A549 (cell line): ENCODE data around the gene TCEAL5.

Source experiments
- CEBPB ChIP-seq, 2 experiments: fragments of >200 bp in 1 of 2; sonication (Bioruptor Twin) in 1 of 2; formaldehyde crosslinking in 1 of 2; IDR thresholded peaks; 2 replicates each; pipeline ENCODE4 v1.6.1; 2012 to 2016
- GATA3 ChIP-seq: IDR thresholded peaks from 2 replicates; pipeline ENCODE4 v1.6.1; 2012; ENCODE audit warnings: borderline replicate concordance
- NPAS2 ChIP-seq: fragments of 250-450 bp; sonication (Bioruptor Pico); IDR thresholded peaks from 2 replicates; pipeline ENCODE4 v1.8.0; 2022; ENCODE audit warnings: mild to moderate bottlenecking, moderate library complexity, borderline replicate concordance
- POLR2A ChIP-seq: IDR thresholded peaks from 2 replicates; pipeline ENCODE4 v1.6.1; 2012; ENCODE audit warnings: mild to moderate bottlenecking, low read length
- RAD21 ChIP-seq, 2 experiments: fragments of >200 bp in 1 of 2; sonication (Bioruptor Twin) in 1 of 2; formaldehyde crosslinking in 1 of 2; IDR thresholded peaks in 1 of 2; conservative IDR thresholded peaks in 1 of 2; 2 replicates in 1 of 2; 3 replicates in 1 of 2; pipeline ENCODE4 v1.6.1; 2012 to 2018; ENCODE audit warnings: inconsistent platforms in 1 of 2
- RNF2 ChIP-seq: fragments of 200-600 bp; sonication (generic); IDR thresholded peaks from 2 replicates; pipeline ENCODE4 v1.6.1; 2016; ENCODE audit warnings: low read depth, mild to moderate bottlenecking, antibody characterized with exemption, moderate library complexity, borderline replicate concordance
- SMC3 ChIP-seq: fragments of >200 bp; sonication (Bioruptor Twin); formaldehyde crosslinking; IDR thresholded peaks from 3 replicates; pipeline ENCODE4 v1.6.1; 2018; ENCODE audit warnings: inconsistent platforms
- TFCP2L1 ChIP-seq: fragments of 250-450 bp; sonication (Bioruptor Pico); IDR thresholded peaks from 2 replicates; pipeline ENCODE4 v1.5.0; 2021; ENCODE audit warnings: mild to moderate bottlenecking
- TP53 ChIP-seq: fragments of 250-450 bp; sonication (Bioruptor Pico); IDR thresholded peaks from 2 replicates; pipeline ENCODE4 v1.5.0; 2021; ENCODE audit warnings: mild to moderate bottlenecking, moderate library complexity
- TF ChIP-seq, protein P1 (sequence below): fragments of >200 bp; sonication (Bioruptor Twin); formaldehyde crosslinking; IDR thresholded peaks from 3 replicates; pipeline ENCODE4 v1.5.1; 2016
- TF ChIP-seq, protein P2 (sequence below): fragments of 250-450 bp; sonication (Bioruptor Pico); IDR thresholded peaks from 2 replicates; pipeline ENCODE4 v1.5.0; 2021; ENCODE audit warnings: mild to moderate bottlenecking, moderate library complexity, borderline replicate concordance
- TF ChIP-seq, protein P3 (sequence below): fragments of 150-350 bp; IDR thresholded peaks from 2 replicates; pipeline ENCODE4 v1.6.1; 2014; ENCODE audit warnings: low read depth, mild to moderate bottlenecking, low read length
- TF ChIP-seq, protein P4 (sequence below): fragments of 200-600 bp; sonication (generic); IDR thresholded peaks from 2 replicates; pipeline ENCODE4 v1.6.1; 2016; ENCODE audit warnings: antibody characterized with exemption, mild to moderate bottlenecking, moderate library complexity

DNA sequence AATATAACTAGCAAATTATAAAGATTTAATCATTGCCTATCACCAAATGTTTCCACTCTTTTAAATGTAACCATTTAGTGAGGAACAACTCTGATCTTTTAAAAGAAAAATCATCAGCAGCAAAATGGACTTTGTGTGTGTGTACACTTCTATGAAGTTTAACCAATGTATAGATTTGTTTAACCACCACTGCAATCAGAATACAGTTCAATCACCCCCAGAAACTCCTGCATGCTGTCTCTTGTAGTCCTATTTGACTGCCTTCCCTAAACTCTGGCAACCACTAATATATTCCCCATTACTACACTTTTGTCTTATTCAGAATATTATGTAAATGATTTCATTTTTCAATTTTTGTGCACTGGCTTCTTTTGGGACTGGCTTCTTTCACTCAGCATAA is 19.9 kb downstream of the TCEAL5 start:
- TF ChIP-seq, protein P1, sequence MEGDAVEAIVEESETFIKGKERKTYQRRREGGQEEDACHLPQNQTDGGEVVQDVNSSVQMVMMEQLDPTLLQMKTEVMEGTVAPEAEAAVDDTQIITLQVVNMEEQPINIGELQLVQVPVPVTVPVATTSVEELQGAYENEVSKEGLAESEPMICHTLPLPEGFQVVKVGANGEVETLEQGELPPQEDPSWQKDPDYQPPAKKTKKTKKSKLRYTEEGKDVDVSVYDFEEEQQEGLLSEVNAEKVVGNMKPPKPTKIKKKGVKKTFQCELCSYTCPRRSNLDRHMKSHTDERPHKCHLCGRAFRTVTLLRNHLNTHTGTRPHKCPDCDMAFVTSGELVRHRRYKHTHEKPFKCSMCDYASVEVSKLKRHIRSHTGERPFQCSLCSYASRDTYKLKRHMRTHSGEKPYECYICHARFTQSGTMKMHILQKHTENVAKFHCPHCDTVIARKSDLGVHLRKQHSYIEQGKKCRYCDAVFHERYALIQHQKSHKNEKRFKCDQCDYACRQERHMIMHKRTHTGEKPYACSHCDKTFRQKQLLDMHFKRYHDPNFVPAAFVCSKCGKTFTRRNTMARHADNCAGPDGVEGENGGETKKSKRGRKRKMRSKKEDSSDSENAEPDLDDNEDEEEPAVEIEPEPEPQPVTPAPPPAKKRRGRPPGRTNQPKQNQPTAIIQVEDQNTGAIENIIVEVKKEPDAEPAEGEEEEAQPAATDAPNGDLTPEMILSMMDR, result no peak
- TF ChIP-seq, protein P2, sequence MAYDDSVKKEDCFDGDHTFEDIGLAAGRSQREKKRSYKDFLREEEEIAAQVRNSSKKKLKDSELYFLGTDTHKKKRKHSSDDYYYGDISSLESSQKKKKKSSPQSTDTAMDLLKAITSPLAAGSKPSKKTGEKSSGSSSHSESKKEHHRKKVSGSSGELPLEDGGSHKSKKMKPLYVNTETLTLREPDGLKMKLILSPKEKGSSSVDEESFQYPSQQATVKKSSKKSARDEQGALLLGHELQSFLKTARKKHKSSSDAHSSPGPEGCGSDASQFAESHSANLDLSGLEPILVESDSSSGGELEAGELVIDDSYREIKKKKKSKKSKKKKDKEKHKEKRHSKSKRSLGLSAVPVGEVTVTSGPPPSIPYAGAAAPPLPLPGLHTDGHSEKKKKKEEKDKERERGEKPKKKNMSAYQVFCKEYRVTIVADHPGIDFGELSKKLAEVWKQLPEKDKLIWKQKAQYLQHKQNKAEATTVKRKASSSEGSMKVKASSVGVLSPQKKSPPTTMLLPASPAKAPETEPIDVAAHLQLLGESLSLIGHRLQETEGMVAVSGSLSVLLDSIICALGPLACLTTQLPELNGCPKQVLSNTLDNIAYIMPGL (CRISPR knock-in tag), result no peak
- TF ChIP-seq POLR2A, result no peak
- TF ChIP-seq, protein P3, sequence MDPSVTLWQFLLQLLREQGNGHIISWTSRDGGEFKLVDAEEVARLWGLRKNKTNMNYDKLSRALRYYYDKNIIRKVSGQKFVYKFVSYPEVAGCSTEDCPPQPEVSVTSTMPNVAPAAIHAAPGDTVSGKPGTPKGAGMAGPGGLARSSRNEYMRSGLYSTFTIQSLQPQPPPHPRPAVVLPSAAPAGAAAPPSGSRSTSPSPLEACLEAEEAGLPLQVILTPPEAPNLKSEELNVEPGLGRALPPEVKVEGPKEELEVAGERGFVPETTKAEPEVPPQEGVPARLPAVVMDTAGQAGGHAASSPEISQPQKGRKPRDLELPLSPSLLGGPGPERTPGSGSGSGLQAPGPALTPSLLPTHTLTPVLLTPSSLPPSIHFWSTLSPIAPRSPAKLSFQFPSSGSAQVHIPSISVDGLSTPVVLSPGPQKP, result no peak
- no peak for TF ChIP-seq RNF2
- no peak for TF ChIP-seq GATA3
- no peak for TF ChIP-seq NPAS2 (CRISPR knock-in tag)
- TF ChIP-seq, protein P4, sequence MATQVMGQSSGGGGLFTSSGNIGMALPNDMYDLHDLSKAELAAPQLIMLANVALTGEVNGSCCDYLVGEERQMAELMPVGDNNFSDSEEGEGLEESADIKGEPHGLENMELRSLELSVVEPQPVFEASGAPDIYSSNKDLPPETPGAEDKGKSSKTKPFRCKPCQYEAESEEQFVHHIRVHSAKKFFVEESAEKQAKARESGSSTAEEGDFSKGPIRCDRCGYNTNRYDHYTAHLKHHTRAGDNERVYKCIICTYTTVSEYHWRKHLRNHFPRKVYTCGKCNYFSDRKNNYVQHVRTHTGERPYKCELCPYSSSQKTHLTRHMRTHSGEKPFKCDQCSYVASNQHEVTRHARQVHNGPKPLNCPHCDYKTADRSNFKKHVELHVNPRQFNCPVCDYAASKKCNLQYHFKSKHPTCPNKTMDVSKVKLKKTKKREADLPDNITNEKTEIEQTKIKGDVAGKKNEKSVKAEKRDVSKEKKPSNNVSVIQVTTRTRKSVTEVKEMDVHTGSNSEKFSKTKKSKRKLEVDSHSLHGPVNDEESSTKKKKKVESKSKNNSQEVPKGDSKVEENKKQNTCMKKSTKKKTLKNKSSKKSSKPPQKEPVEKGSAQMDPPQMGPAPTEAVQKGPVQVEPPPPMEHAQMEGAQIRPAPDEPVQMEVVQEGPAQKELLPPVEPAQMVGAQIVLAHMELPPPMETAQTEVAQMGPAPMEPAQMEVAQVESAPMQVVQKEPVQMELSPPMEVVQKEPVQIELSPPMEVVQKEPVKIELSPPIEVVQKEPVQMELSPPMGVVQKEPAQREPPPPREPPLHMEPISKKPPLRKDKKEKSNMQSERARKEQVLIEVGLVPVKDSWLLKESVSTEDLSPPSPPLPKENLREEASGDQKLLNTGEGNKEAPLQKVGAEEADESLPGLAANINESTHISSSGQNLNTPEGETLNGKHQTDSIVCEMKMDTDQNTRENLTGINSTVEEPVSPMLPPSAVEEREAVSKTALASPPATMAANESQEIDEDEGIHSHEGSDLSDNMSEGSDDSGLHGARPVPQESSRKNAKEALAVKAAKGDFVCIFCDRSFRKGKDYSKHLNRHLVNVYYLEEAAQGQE, result no peak
- TF ChIP-seq CEBPB (IDR thresholded peaks at IDR 0.05), result no peak
- TF ChIP-seq TP53 (CRISPR knock-in tag), result no peak
- TF ChIP-seq SMC3, result no peak
- no peak for TF ChIP-seq TFCP2L1 (CRISPR knock-in tag)
- TF ChIP-seq RAD21 (conservative IDR thresholded peaks at IDR 0.05 in 1 of 2, IDR thresholded peaks at IDR 0.05 in 1 of 2), result no peak
